NCI-H1436 (cell line): ENCODE data around the gene SF3A2.

Experiments
- DNase-seq: peaks from one replicate; lab custom pipeline; 2025; lab: John Stamatoyannopoulos, UW

The SF3A2 gene

GRCh38 chr19:2207991-2208860 is 28.4 kb upstream of the SF3A2 start:
- DNase-seq, result no peak

GRCh38 chr19:2208975-2209374 is 27.6 kb upstream of the SF3A2 start:
- no peak for DNase-seq

GRCh38 chr19:2209408-2209807 is 27.2 kb upstream of the SF3A2 start:
- no peak for DNase-seq

GRCh38 chr19:2210206-2210605 is 26.4 kb upstream of the SF3A2 start:
- DNase-seq, result no peak

GRCh38 chr19:2210987-2211740 is 25.5 kb upstream of the SF3A2 start:
- DNase-seq, result no peak

GRCh38 chr19:2212861-2213711 is 23.5 kb upstream of the SF3A2 start:
- DNase-seq, result no peak

GRCh38 chr19:2213799-2214198 is 22.8 kb upstream of the SF3A2 start:
- no peak for DNase-seq

- no peak for DNase-seq
Observed at GRCh38 chr19:2214251-2214650, 22.4 kb upstream of the SF3A2 start.

GRCh38 chr19:2215281-2215751 is 21.3 kb upstream of the SF3A2 start:
- DNase-seq, result no peak

- no peak for DNase-seq
Observed at GRCh38 chr19:2216361-2217225, 20.0 kb upstream of the SF3A2 start.

- no peak for DNase-seq
Observed at GRCh38 chr19:2217591-2217990, 19.0 kb upstream of the SF3A2 start.

- no peak for DNase-seq
Observed at GRCh38 chr19:2219726-2220125, 16.9 kb upstream of the SF3A2 start.

GRCh38 chr19:2221250-2221831 is 15.3 kb upstream of the SF3A2 start:
- DNase-seq, result no peak

- no peak for DNase-seq
Observed at GRCh38 chr19:2221918-2222317, 14.7 kb upstream of the SF3A2 start.

GRCh38 chr19:2223391-2223790 is 13.2 kb upstream of the SF3A2 start:
- no peak for DNase-seq

GRCh38 chr19:2223959-2224358 is 12.7 kb upstream of the SF3A2 start:
- DNase-seq, result no peak

GRCh38 chr19:2224754-2225349 is 11.8 kb upstream of the SF3A2 start:
- DNase-seq, result no peak

GRCh38 chr19:2225415-2226050 is 11.1 kb upstream of the SF3A2 start:
- DNase-seq, result no peak

GRCh38 chr19:2226051-2226839 is 10.4 kb upstream of the SF3A2 start:
- DNase-seq, result no peak
